WI38 (cell line): ENCODE data around the gene NDUFS1.

Source experiments
- H3K4me3 ChIP-seq: 2 replicates; pipeline ENCODE4 v1.5.1; 2011; ENCODE audit warnings: low read depth, mild to moderate bottlenecking, control low read depth, low read length
- CTCF ChIP-seq: IDR thresholded peaks from 2 replicates; pipeline ENCODE4 v1.5.1; 2012; ENCODE audit warnings: low read depth, mild to moderate bottlenecking, control low read depth, low read length

NDUFS1 gene

DNA sequence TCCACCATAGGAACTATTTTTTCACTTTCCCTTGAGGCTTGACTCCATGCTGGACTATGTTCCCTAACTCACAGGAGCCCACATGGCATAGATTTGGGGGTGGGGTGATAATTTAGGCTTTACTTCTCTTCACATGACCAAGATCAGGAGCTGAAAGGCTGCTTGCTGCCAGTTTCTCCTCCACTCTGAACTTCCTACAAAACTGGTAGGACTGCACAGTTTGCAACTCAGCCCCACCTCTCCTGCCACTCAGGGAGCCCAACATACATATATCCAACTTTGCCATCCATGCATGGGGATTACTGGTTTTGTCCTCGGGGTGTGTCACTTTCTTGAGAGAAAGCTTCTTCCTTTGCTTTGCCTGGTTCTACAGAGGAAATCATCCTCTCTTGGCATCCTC, 87.4 kb downstream of the NDUFS1 start:
- no peak for TF ChIP-seq CTCF
- H3K4me3 ChIP-seq = no peak overlapping the region

DNA sequence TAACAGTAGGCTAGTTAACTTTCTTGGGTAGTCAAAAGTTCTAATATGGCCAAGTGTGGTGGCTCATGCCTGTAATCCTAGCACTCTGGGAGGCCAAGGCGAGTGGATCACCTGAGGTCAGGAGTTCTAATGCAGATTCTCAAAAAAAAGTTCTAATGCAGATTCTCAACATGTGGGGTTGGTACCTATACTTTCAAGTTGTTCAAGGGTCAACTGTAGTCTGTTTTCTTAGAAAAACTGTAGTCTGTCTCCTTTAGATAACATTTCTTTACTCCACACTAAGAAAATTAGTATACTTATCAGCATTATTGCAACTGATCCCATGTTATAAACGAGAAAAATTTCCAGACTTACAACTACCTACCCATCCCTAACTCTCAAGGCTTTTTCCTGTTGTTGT, 89.8 kb downstream of the NDUFS1 start:
- no peak for TF ChIP-seq CTCF
- H3K4me3 ChIP-seq = no peak overlapping the region

GRCh38 chr2:206068207-206068606, 91.0 kb downstream of the NDUFS1 start:
- TF ChIP-seq CTCF = no peak
- H3K4me3 ChIP-seq = no peak overlapping the region
